Ovary (tissue), 3 donors: ENCODE data around the gene LTB4R2.

ENCODE experiments used
- EP300 ChIP-seq: sonication (generic); formaldehyde crosslinking; IDR thresholded peaks from one replicate; pipeline ENCODE4 v1.6.1; 2017; ENCODE audit warnings: antibody characterized with exemption
- TF ChIP-seq, protein P1 (sequence below), 3 donors: fragments of 450-650 bp in 2 of 3; fragments of 200-600 bp in 1 of 3; IDR thresholded peaks; one replicate each; pipeline versions ENCODE4 v1.5.1 to v1.8.0; 2016 to 2022; ENCODE audit warnings: antibody characterized with exemption in 3 of 3, mild to moderate bottlenecking in 1 of 3
- donor health status: DM: no; HTN: no; CAD: no.

DNA sequence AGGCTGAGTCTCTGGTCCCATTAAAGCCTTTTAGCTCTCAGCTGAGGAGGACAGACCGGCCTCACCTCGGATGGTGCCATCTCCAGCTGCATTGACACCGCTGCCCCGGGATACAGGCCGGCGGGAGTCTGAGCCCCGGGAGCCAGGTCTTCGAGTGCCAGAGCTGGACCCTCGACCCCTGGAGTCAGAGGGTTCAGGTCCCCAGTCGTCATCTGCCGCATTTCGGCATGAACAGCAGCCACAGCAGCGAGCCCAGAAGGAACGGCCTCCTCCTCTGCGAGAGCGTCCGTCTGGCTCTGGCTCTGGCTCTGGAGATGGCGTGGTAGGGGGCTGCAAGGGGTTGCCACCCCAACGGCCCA, 48.0 kb upstream of the LTB4R2 start:
- TF ChIP-seq, protein P1, sequence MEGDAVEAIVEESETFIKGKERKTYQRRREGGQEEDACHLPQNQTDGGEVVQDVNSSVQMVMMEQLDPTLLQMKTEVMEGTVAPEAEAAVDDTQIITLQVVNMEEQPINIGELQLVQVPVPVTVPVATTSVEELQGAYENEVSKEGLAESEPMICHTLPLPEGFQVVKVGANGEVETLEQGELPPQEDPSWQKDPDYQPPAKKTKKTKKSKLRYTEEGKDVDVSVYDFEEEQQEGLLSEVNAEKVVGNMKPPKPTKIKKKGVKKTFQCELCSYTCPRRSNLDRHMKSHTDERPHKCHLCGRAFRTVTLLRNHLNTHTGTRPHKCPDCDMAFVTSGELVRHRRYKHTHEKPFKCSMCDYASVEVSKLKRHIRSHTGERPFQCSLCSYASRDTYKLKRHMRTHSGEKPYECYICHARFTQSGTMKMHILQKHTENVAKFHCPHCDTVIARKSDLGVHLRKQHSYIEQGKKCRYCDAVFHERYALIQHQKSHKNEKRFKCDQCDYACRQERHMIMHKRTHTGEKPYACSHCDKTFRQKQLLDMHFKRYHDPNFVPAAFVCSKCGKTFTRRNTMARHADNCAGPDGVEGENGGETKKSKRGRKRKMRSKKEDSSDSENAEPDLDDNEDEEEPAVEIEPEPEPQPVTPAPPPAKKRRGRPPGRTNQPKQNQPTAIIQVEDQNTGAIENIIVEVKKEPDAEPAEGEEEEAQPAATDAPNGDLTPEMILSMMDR (IDR thresholded peaks at IDR 0.05): no peak
- TF ChIP-seq EP300: no peak
